K562 (cell line): ENCODE measurements around the gene EMC8. TPM values are rescaled to one million over a fixed set of nuclear protein-coding genes. Genes with fewer than 3 reads are reported as not detected.

Source experiments
- E2F1 ChIP-seq: sonication (generic); formaldehyde crosslinking; IDR thresholded peaks from 2 replicates; pipeline ENCODE4 v1.8.1; 2023; ENCODE audit warnings: mild to moderate bottlenecking, missing genetic modification reagents, moderate library complexity
- ETS2 ChIP-seq: IDR thresholded peaks from 2 replicates; pipeline ENCODE4 v1.6.1; 2016; ENCODE audit warnings: borderline replicate concordance, missing genetic modification characterization, mild to moderate bottlenecking, moderate library complexity, missing compliant biosample characterization; ENCODE audit not compliant: poor library complexity, severe bottlenecking
- ETV6 ChIP-seq, 3 experiments: fragments of 150-350 bp in 1 of 3; sonication (generic) in 1 of 3; formaldehyde crosslinking in 1 of 3; IDR thresholded peaks; 2 replicates each; pipeline versions ENCODE4 v1.6.1 to v1.8.0; 2014 to 2022; ENCODE audit warnings: borderline replicate concordance in 2 of 3, low read depth in 2 of 3, antibody characterized with exemption in 1 of 3, low read length in 1 of 3, mild to moderate bottlenecking in 1 of 3, missing genetic modification reagents in 1 of 3
- HDAC1 ChIP-seq, 2 experiments: fragments of 450-650 bp; IDR thresholded peaks; 2 replicates each; pipeline ENCODE4 v1.6.1; 2016 to 2017; ENCODE audit warnings: inconsistent platforms in 1 of 2, mild to moderate bottlenecking in 1 of 2, moderate library complexity in 1 of 2
- KLF1 ChIP-seq: fragments of 450-650 bp; IDR thresholded peaks from 2 replicates; pipeline ENCODE4 v1.6.1; 2016; ENCODE audit warnings: missing genetic modification characterization, missing compliant biosample characterization
- PHF20 ChIP-seq: fragments of 450-650 bp; IDR thresholded peaks from 2 replicates; pipeline ENCODE4 v1.6.1; 2018; ENCODE audit not compliant: partially characterized antibody
- POLR3A ChIP-seq: IDR thresholded peaks from 2 replicates; pipeline ENCODE4 v1.6.1; 2011; ENCODE audit warnings: borderline replicate concordance, mild to moderate bottlenecking, moderate library complexity; ENCODE audit not compliant: insufficient read length, insufficient read depth; ENCODE audit errors: extremely low read depth
- POU5F1 ChIP-seq: fragments of 150-350 bp; IDR thresholded peaks from 2 replicates; pipeline ENCODE4 v1.6.1; 2014; ENCODE audit warnings: borderline replicate concordance, low read length, low read depth, mild to moderate bottlenecking; ENCODE audit not compliant: partially characterized antibody
- PRDM10 ChIP-seq: fragments of 450-650 bp; IDR thresholded peaks from 2 replicates; pipeline ENCODE4 v1.6.1; 2018; ENCODE audit not compliant: partially characterized antibody
- RBFOX2 ChIP-seq: fragments of 200-400 bp; formaldehyde crosslinking; IDR thresholded peaks from 2 replicates; pipeline ENCODE4 v1.6.1; 2017; ENCODE audit warnings: low read depth, mild to moderate bottlenecking, low read length, moderate library complexity
- SIN3A ChIP-seq, 2 experiments: fragments of 150-350 bp in 1 of 2; IDR thresholded peaks; 2 replicates each; pipeline ENCODE4 v1.6.1; 2011 to 2016; ENCODE audit warnings: borderline replicate concordance in 2 of 2, low read depth in 2 of 2, low read length in 2 of 2, mild to moderate bottlenecking in 2 of 2, moderate library complexity in 2 of 2; ENCODE audit not compliant: control insufficient read depth in 1 of 2
- SMARCE1 ChIP-seq: fragments of 450-650 bp; IDR thresholded peaks from 2 replicates; pipeline ENCODE4 v1.7.1; 2016; ENCODE audit warnings: mild to moderate bottlenecking
- SRF ChIP-seq, 2 experiments: fragments of 250-450, 450-650 bp in 1 of 2; sonication (Bioruptor Pico) in 1 of 2; sonication (generic) in 1 of 2; formaldehyde crosslinking; IDR thresholded peaks; 2 replicates each; pipeline versions ENCODE4 v1.5.0 to v1.5.1; 2020 to 2022; ENCODE audit warnings: mild to moderate bottlenecking in 1 of 2, missing genetic modification reagents in 1 of 2
- XRCC4 ChIP-seq: IDR thresholded peaks from one replicate; pipeline ENCODE4 v1.6.1; 2011; ENCODE audit not compliant: insufficient read depth, insufficient read length; ENCODE audit errors: extremely low read depth
- ZNF3 ChIP-seq: fragments of 250-450 bp; sonication (Bioruptor Pico); IDR thresholded peaks from 2 replicates; pipeline ENCODE4 v1.5.0; 2021; ENCODE audit warnings: mild to moderate bottlenecking, moderate library complexity
- ZNF408 ChIP-seq: fragments of 250-450 bp; sonication (Bioruptor Pico); IDR thresholded peaks from 2 replicates; pipeline ENCODE4 v1.4.0; 2020; ENCODE audit warnings: low read depth, mild to moderate bottlenecking, moderate library complexity
- ZNF695 ChIP-seq: fragments of 450-650 bp; formaldehyde crosslinking; IDR thresholded peaks from 2 replicates; pipeline ENCODE4 v1.4.0; 2020; ENCODE audit warnings: mild to moderate bottlenecking, moderate library complexity
- polyA plus RNA-seq, 8 experiments: library from polyadenylated mRNA; depleted of rRNA in 4 of 8; stranded (reverse) in 5 of 8; unstranded in 3 of 8; fragments of >200 nt; fragmentation: Nextera tagmentation in 2 of 8; fragmentation: Illumina TruSeq in 1 of 8; extraction: Ambion mirVana in 2 of 8; extraction: Trizol in 1 of 8; gene quantifications; 2 replicates each; pipeline versions ENCODE4 v1.2.1 to v1.2.3, GENCODE V29; 2011 to 2014; ENCODE audit warnings: inconsistent platforms in 1 of 8, missing spikeins in 1 of 8
- total RNA-seq, 7 experiments: library from RNA; depleted of rRNA in 6 of 7; stranded (reverse); fragments of >200 nt in 6 of 7; fragmentation: Illumina TruSeq in 2 of 7; extraction: Trizol in 2 of 7; gene quantifications; 2 replicates each; pipeline versions ENCODE4 v1.2.1 to v1.2.3, GENCODE V29; 2011 to 2021; ENCODE audit warnings: low replicate concordance in 1 of 7
- TF ChIP-seq, protein P1 (sequence below): sonication (generic); formaldehyde crosslinking; IDR thresholded peaks from 2 replicates; pipeline ENCODE4 v1.8.1; 2023; ENCODE audit warnings: mild to moderate bottlenecking, missing genetic modification reagents

EMC8 gene
- total and polyA plus RNA-seq, 9 of the 15 experiments (the other 6 are each of a cell fraction or from before 2014, with no cell fraction given): 11.4 to 81.8 (median 48.6) TPM

GRCh38 chr16:85798901-85799496 lies 345 bp downstream of the EMC8 start (continued):
- TF ChIP-seq POU5F1 (no peak), RBFOX2 (no peak), KLF1 (tag) (no peak), XRCC4 (no peak), ZNF695 (CRISPR knock-in tag) (no peak), E2F1 (CRISPR knock-in tag) (no peak), POLR3A (no peak), ZNF408 (CRISPR knock-in tag) (no peak), HDAC1 (IDR thresholded peaks at IDR 0.05) (0 out of 4 replicates have a peak, but pooled peaks of 1 of the 2 experiments have one; percentile 12), ZNF3 (no peak), PRDM10 (peak; percentile 27), PHF20 (no peak), SRF (CRISPR knock-in tag; IDR thresholded peaks at IDR 0.05) (no peak), SIN3A (IDR thresholded peaks at IDR 0.05; ENCODE audit: borderline replicate concordance in 2 of 2, control insufficient read depth in 1 of 2, low read depth in 2 of 2, low read length in 2 of 2) (peak in 1 of 2 experiments; percentile 59; a peak in 2 of 4 replicates), ETV6 (IDR thresholded peaks at IDR 0.05; ENCODE audit: borderline replicate concordance in 1 of 2, low read depth in 2 of 2, low read length in 1 of 2) (no peak), ETV6 (CRISPR knock-in tag; IDR thresholded peaks at IDR 0.05; ENCODE audit: borderline replicate concordance) (no peak), ETS2 (no peak), SMARCE1 (no peak)
- TF ChIP-seq, protein P1, sequence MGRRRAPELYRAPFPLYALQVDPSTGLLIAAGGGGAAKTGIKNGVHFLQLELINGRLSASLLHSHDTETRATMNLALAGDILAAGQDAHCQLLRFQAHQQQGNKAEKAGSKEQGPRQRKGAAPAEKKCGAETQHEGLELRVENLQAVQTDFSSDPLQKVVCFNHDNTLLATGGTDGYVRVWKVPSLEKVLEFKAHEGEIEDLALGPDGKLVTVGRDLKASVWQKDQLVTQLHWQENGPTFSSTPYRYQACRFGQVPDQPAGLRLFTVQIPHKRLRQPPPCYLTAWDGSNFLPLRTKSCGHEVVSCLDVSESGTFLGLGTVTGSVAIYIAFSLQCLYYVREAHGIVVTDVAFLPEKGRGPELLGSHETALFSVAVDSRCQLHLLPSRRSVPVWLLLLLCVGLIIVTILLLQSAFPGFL (CRISPR knock-in tag): no peak
